ENCODE measurements around the gene OTULIN.

Gene OTULIN

DNA sequence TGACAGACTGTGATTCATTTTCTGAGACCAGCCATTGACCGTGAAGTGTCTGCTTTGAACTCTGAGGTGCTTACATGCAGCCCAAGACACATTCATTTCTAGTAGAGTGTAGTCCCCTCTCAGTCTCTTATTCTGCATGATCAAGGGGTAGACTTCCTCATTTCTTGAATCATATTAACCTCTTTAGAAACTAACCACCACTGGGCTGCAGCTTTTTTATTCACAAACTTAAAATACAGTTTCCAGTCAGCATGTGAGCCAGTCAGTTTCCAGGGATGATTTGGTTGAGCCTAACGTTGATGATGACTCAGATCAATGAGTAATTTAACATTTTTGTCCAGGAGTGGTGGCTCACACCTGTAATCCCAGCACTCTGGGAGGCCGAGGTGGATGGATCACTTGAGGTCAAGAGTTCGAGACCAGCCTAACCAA is 59.2 kb downstream of the OTULIN start:
- no peak for DNase-seq

DNA sequence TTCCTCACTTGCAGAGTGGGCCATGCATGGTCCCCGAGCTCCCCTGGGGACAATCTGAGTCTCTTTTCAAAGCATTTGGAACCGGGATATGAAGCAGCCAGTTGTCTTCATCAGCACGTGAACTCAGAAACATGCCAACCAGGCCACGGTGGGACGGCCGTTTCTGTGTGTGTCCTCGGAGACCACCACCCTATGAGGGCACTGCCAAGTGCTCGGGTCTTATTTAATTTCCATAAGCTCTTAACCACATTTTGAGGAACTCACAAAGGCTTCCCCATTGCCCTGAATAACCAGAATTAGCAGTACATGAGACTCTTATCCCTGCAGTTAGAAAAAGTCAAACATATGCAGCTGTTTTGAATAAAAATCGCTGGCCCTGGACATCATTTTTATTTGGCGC is 60.1 kb downstream of the OTULIN start:
- DNase-seq: no peak

DNA sequence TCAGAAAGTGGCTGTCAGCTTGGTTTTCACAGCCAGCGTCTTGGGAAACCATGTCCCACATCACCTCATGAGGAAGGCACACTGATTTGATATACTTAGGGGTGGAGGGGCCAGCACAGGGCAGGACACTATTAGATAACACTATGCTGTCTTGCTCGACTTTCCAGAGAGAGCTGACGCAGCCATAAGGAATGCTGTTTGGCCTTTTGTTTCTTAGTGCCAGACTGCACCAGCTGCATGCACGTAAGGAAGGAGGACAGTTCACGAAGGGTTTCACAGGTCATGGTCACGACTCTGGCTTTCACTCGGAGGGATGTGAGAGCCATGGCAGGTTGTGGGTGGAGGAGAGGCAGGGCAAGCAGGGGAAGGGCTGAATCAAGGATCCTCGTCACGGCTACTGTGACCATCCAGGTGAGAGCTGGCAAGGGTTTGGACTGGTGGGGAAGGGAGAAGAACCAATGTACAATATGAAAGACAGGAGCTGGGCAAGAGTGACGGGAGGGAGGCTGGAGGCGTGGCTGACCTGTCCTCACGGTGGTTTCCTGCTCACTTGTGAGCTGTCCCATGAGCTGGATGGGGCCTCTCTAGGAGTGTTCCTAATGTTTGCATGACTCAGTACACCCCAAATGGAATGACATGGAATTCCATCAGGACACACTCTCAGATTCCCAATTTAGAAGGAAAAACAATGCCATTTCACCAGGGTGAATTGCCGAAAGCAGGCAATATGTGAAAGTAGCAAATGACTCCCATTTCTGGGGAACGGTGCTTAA is 61.7 kb downstream of the OTULIN start:
- no peak for DNase-seq

DNA sequence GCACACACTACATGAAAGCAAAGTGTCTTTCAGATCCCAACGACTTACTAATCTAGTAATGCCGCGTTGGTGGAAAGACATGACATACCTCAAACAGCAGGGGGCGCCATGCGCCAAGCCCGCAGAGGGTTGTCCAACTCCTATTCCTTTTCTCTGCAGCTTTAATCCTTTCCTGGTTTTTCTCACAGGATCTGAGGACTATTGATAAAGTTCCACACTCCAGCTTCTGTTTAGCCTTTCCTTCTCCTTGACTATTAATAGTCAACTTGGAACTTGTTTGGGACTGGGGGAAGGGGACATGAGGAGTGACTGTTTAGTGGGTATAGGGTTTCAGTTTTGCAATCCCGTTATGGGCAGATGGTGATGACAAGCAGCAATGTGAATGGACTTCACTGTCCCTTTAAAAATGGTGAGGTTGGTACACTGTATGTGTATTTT is 62.9 kb downstream of the OTULIN start:
- DNase-seq: peak; percentile 82

DNA sequence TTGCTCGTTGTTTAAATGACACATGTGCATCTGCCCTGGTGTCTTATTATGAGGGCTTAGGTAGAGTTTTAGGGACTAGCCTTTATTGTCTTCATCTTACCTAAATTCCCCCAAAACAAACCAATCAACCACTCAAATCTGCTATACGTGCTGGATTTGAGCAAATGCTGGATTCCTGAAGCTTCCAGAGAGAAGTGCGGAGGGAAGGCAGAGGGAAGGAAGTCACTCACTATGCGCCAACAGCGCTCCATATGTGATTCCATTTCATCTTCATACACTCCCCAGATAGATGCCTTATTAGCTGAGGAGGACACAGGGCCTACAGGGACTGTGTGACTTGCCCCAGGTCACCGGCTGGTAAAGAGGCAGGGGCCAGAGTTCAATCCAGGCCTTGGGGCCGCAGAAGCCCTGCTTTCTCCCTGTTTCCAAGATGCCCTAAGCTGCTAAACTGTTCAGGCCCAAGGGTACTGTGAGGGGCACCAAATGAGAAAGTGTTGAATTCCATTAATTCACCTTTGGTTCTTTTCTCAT is 63.5 kb downstream of the OTULIN start:
- no peak for DNase-seq

DNA sequence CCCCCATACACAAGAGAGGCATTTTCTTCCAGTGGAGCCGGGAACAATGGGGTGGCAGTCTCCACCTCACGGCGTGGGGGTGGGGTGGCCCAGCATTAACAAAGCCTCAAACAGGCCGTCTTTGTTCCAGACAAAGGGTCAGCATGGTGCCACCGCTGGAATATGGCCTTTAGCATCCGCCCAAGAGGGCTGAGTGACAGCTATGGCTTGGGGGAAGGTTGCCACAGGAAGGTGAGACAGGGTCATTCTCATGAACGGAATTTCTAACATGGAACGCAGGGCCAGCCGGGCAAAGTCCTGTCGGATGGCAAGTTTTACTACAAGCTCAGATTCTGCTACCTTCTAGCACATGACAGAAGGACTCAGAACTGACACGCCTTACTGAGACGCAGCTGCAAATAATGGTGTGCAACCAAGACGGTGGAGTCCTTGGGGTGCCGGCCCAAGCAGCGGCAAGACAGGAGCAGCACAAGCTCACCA is 64.0 kb downstream of the OTULIN start:
- DNase-seq: no peak

DNA sequence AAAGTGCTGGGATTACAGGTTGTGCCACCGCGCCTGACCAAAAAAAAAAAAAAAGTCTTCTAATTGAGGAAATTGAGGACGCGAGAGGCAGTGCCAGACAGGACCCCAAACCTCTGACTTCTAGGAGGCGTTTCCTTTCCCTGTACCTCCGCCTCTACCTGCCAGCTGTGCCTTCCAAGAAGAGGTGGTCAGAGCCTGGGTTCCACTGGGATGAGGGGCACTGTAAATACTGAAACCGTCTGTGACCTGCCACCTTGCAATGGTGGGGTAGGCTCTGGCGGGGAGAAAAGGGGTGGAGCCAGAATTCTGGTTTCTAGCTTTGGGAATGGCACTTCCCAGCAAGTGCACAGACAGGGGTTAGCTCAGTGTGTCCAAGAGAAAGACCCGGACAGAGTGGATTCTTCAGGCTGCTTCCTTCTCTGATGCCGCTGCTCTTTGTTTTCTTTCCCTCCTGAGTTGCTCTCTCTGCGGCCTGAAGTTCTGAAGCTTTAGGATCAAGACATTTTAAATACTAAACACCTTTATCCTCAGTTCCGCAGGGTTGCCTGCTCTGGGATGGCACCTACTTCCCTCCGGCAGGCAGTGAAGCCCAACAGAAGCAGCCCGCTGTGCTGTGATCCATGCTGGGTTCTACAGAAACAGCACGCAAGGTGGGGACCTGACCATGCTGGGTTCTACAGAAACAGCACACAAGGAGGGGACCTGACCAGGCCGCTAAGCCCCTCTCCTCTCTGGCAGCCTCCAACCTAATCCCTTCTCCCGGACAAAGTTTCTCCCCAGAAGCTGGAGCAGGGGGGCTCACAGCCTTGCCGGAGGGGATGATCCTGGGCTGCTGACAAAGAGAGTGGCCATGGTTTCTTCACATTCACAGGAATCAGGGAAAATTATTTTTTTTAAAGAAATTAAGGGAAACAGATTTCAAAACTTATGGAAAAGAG is 65.2 kb downstream of the OTULIN start:
- DNase-seq: no peak

DNA sequence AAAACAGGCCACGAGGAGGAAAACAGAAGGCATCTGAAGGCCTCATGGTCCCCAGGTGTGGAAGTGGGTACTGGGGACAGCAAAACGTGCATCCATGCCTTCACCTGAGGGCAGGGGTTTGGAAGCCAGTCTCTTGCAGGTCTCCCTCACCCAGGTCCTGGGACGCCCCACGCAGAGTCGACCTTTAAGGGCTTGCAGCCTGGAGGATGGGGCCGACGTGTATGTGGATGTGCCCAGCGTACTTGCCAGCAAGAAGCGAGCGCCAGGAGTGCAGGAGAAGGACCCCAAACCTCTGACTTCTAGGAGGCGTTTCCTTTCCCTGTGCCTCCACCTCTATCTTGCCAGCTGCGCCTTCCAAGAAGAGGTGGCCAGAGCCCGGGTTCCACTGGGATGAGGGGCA is 65.9 kb downstream of the OTULIN start:
- no peak for DNase-seq

DNA sequence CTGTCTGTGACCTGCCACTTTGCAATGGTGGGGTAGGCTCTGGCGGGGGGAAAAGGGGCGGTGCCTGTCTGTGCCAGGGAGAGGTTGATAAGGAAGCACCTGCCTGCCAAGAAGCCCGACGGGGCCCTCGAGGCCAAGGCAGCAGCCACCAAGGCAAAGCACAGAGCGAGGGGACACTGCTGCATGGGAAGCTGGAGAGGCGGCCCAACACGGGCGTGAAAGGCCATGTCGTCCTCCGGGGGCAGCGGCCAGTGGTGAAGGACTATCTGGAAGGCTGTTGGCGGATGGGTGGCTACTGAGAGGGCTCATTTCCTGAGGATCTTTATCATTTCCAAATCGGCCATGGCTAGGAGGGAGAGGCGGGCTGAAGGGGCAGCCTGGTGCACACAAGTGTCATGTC is 66.4 kb downstream of the OTULIN start:
- no peak for DNase-seq

DNA sequence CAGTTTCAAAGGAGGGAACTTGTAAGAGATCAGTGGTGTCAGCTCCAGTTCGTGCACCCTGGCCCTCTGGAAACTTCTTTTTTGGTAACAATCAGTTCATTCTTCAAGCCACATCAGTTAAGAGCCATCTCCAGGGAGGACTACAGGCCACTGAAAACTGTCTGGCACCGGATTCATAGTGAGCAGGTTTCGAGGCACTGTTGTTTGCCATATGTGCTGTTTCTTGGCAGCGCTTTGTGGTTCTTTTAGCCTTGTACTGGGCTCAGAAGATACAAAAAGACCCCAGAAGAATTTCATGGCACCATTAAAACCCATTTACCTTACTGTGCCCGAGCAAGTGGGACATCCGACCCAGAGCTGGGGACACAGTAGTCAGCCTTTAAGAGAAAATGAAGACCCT is 68.5 kb downstream of the OTULIN start:
- no peak for DNase-seq

DNA sequence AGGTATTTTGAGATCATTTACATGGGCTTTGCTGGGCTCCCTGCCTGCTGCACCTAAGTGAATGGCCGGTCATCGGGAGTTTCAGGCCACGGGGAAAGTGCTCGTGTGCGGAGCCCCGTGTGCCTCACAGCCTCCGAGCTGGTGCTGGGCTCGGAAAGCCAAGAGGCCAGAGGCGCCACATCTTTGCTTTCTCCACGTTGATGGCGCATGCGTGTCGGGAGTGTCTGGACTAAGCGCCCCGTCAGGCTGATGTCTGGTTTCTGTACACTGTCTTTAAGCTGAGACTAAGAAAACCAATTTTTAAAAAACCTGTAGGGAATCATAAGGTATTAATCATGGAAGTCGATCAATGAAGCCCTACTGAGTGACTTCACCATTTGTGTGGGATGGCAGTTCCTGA is 69.1 kb downstream of the OTULIN start:
- DNase-seq: no peak

DNA sequence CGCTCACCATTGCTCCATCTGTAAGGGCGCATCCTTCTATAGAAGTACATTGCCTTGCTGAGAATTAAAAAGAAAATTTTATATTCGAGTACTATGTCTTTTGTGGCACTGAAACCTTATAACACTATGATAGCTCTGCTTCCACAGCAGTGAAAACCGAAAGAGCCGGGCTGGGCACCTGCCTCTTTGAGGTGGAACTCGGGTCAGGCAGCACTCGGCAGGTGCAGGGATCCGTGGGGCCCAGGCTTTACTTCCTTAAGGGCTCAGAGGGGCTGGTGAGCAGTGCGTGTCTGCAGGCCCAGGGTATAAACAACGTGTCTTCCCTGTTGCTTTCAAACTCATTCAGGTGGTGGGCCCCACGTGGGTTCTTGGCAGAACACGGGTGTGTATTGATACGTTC is 69.9 kb downstream of the OTULIN start:
- DNase-seq: no peak

DNA sequence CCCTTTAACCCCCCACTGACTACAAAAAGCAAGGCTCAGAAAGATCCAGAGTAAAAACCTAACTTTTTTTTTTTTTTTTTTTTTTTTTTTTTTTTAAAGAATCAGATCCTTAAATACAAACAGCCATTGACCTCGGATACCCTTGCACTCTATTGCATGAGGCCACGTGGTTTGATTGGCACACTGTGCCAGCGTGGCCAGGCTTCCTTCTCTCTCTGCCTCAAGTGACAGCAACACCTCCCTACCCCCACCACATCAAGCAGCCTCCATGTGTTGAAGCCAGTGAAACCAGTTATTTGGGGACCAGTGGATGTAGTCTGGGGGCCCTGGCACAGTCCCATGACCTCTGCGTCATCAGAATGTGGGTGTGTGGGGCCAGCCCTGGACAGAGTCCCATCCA is 71.4 kb downstream of the OTULIN start:
- no peak for DNase-seq

DNA sequence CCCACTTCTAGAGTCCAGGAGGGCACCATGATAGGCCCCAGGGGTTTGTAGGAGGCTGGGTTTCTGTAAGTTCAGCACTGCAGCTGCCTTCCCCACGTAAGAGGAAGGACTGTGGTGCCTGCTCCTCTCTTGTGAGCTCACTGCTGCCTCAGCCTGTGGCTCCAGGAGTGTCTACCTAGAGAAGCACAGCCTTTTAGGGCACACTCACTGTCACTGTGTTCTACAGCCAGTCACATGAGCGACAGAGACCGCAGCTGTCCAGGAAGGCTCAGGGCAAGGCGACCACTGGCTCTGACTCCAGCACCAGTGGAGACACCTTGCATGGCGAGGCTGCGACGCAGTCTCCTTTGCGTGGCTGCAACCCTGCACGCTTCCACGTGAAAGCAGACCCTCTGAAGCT is 72.8 kb downstream of the OTULIN start:
- no peak for DNase-seq

DNA sequence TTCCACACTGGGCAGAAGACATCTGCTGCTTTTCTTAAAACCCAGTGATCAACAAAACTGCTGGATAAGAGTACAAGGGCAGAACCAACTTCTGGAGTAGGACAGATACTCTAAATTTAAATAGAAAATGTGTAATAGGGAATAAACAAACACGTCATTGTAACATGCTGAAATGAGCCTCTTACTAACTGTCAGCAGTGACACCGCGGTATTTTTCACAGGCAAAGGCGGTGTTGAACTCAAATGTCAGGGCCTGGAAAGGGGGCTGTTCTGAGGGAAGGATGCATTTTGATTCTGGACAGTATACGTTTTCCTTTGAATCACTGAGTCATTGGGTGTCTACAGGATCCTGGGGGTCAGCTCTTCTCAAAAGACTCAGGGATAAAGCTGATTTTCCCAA is 73.5 kb downstream of the OTULIN start:
- no peak for DNase-seq

DNA sequence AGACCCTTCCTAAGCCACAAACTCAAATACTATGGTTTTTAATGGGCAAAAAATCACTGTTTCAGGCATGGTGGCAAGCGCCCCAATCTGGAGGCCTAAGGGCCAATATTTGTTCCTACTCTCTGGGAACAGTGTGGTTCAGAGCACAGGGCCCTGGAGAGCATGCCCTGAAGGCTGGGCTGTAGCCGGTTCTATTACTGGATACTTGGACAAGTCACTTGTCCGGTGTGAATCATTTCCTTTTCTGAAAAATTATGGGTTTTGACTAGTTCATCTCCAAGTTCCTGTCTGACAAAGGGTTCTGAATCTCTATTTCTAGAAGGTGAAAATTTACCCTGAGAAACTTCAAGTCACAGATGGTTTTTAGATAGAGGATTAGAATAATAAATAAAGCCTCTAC is 75.0 kb downstream of the OTULIN start:
- no peak for DNase-seq

DNA sequence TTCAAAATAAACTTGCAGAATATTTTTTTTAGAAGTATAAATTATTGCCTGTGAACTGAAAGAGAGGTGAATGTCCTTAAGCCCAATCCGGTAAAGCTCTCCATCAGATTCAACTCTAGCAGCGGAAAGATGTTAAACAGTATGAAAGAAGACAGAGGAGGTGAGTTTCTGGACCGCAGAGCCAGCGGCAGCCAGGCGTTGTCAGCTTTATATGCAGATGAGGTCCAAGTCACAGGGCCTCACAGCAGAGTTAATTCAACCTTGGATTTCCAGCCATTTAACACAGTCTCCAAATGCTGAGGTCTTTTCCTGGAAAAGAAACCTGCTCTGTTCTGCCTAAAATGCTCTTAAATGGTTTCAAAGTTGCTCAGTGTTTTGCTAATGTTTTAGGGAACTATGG is 75.5 kb downstream of the OTULIN start:
- no peak for DNase-seq

DNA sequence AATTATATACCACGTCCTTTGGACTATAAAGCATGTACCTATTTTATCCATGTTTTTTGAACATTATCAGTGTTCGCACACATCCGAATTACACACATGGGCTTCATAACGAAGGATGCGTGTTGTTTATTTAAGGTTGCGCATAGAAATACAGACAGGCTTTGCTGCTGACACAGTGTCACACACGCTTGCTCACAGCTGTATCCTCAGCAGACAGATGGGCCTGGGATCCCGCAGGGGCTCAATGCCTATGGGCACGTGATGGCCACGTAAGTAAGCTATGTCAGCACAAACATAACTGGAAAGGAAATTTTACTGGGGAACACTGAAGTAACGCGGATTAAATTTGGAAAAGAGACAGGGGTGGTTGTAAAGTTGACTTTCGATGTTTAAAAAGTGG is 76.6 kb downstream of the OTULIN start:
- no peak for DNase-seq

DNA sequence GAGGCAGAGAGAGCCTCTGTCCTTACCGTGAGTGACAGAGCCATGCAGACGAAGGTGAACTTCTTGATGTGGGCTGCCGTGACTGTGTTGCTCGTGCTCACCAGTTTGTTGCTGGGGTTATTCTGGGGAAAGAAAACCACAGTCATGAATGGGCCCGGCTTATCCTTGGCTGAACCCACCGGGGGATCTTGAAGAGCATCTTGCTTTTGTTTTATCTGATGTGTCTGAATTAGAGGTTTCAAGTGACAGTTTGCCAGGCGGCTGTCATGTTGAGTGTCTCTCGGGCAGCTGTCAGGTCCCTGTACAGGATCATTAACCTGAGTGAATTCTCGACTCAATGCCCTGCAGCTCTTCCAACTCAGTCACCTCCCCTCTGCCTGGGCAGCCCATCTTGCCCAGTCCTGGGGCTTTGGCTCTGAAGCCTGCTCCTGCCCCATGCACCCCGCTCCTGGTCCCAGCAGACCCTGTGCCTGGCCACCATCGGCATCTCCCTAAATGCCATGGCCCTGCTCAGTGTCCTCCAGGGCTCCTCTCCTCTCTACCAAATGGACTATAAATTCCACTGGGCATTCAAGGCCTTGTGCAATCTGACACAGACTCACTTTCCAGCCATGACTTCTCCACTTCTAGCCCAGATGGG is 77.4 kb downstream of the OTULIN start:
- no peak for DNase-seq

DNA sequence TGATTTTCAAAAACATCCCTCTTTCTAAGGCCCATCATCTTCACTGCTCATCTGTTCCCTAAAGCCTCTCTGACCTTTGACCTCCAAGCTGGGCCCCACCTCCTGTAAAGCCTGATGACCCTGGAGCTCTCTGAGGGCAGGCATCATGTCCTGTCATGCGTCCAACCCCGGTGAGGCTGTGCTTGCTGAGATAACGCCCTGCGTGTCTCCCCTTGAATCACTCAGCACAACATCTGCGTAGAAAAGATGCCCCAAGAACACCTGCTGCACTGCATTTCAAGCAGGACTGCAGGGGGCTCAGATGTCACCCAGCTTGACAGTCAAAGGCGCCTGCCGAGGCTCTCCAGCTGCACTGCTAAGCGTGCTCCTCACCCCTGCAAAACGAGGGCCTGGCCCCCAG is 78.0 kb downstream of the OTULIN start:
- DNase-seq: no peak

DNA sequence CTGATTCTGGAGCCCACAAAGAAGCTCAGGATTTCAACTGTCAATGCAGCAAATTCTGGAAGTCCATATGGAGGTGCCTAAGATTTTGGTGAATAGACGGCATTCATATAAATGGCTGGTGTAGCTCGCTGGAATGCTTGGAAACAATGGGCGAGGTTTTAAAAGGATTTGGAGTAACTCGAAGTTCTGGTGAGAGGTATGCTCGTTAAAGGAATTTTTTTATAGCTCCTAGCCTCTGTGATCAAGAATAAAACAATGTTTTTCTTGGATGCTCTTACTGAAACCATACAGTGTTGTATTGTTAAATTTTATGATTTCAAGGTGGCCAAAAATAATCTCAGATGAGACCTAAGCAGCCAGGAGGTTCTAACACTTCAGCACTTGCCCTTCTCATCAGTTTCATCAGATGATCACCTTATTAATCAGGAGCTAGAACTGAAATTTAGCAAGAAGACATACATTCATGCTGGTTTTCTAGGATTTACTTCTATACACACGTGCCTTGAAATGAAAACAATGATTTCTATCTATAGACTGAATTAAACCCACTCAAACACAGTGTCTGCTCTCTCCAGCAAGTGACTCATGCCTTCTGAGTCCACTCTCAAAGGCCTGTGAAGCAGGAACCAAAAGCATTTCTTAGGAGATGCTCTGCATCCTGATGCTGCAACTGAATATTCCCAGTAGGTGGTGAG is 79.2 kb downstream of the OTULIN start:
- no peak for DNase-seq

Data from hematopoietic multipotent progenitor cell treated with erythropoietin and hydrocortisone succinate and interleukin-3 and kit ligand, for 8 days (in vitro differentiated cells).